Muscle of back (tissue), 11 donors: ENCODE data around the gene EFNA1. TPM values are rescaled to one million over a fixed set of nuclear protein-coding genes. Genes with fewer than 3 reads are reported as not detected.
A peak's percentile ranks its signal among the peaks of the same experiment; 100 is the strongest.

Experiments
- DNase-seq, 3 donors: peaks; one replicate each; pipeline versions ENCODE4 v3.0.0 to v3.0.0-alpha.2; 2013
- polyA plus RNA-seq, 10 donors: library from polyadenylated mRNA; unstranded; fragments of 120-200 nt; gene quantifications; one replicate each; pipeline ENCODE4 v1.2.1, GENCODE V29; 2013; ENCODE audit not compliant: insufficient read length in 10 of 10

Gene EFNA1
- polyA plus RNA-seq, 10 donors: 19.4 to 31.5 (median 22.8) TPM

GRCh38 chr1:155173478-155174323 lies 46.0 kb downstream of the EFNA1 start, which contains the start of gene TRIM46:
Gene TRIM46, plus strand, starts transcription at chr1:155173849. Its CDS starts 118 bp downstream, at chr1:155173967.
- DNase-seq: peak in 1 of 3 donors; percentile 34

- peak in 1 of 3 donors; percentile 18 for DNase-seq
Observed at GRCh38 chr1:155174324-155175280, 46.9 kb downstream of the EFNA1 start.

GRCh38 chr1:155175281-155175926 lies 47.7 kb downstream of the EFNA1 start:
- DNase-seq: no peak

GRCh38 chr1:155175927-155176371 lies 48.3 kb downstream of the EFNA1 start:
- no peak for DNase-seq

GRCh38 chr1:155176544-155177071 lies 48.9 kb downstream of the EFNA1 start:
- peak; percentile 59 to 80 (median 79) for DNase-seq

- no peak for DNase-seq
Observed at GRCh38 chr1:155177192-155177917, 49.7 kb downstream of the EFNA1 start.

- DNase-seq: no peak
Observed at GRCh38 chr1:155177918-155178281, 50.2 kb downstream of the EFNA1 start.

- DNase-seq: no peak
Observed at GRCh38 chr1:155178441-155179111, 50.9 kb downstream of the EFNA1 start.

GRCh38 chr1:155179112-155180031 lies 51.7 kb downstream of the EFNA1 start:
- DNase-seq: no peak

GRCh38 chr1:155181371-155182051 lies 53.8 kb downstream of the EFNA1 start:
- no peak for DNase-seq

- no peak for DNase-seq
Observed at GRCh38 chr1:155182052-155182550, 54.4 kb downstream of the EFNA1 start.

- DNase-seq: no peak
Observed at GRCh38 chr1:155183775-155184221, 56.1 kb downstream of the EFNA1 start.

GRCh38 chr1:155184351-155184811 lies 56.7 kb downstream of the EFNA1 start:
- DNase-seq: no peak

Other genes starting within 250 kb of the EFNA1 start
- gene PMVK, start 191.2 kb upstream of the EFNA1 start, polyA plus RNA-seq: 10 to 100 TPM; 21.6 to 35.4 (median 26.8) TPM
- 100 to 1,000 TPM in 9 of 10 donors, 10 to 100 TPM in 1; 81.5 to 150 (median 124) TPM for gene PBXIP1, start 171.8 kb upstream of the EFNA1 start, polyA plus RNA-seq
- gene PYGO2, start 166.1 kb upstream of the EFNA1 start, polyA plus RNA-seq: 10 to 100 TPM; 25.6 to 33.5 (median 26.9) TPM
- 100 to 1,000 TPM in 1 of 10 donors, 10 to 100 TPM in 9; 76.6 to 116 (median 85.6) TPM for gene SHC1, start 157.1 kb upstream of the EFNA1 start, polyA plus RNA-seq
- 10 to 100 TPM; 45.8 to 80.8 (median 62.6) TPM for gene CKS1B, start 153.2 kb upstream of the EFNA1 start, polyA plus RNA-seq
- 10 to 100 TPM; 15.3 to 21.0 (median 19.5) TPM for gene FLAD1, start 144.5 kb upstream of the EFNA1 start, polyA plus RNA-seq
- under 1 TPM in 3 of 10 donors, not detected in 7; 0.30 to 0.71 (median 0.48) TPM for gene LENEP, start 134.3 kb upstream of the EFNA1 start, polyA plus RNA-seq
- 10 to 100 TPM in 2 of 10 donors, 1 to 10 TPM in 8; 6.2 to 13.1 (median 8.4) TPM for gene ZBTB7B, start 125.1 kb upstream of the EFNA1 start, polyA plus RNA-seq
- gene DCST2, start 94.1 kb upstream of the EFNA1 start, polyA plus RNA-seq: 1 to 10 TPM in 3 of 10 donors, under 1 TPM in 7; 0.40 to 1.9 (median 0.85) TPM
- under 1 TPM; 0.09 to 0.58 (median 0.17) TPM for gene DCST1, start 94.1 kb upstream of the EFNA1 start, polyA plus RNA-seq
- gene ADAM15, start 76.6 kb upstream of the EFNA1 start, polyA plus RNA-seq: 10 to 100 TPM; 50.0 to 81.4 (median 59.9) TPM
- 10 to 100 TPM in 1 of 10 donors, 1 to 10 TPM in 9; 5.1 to 10.2 (median 7.0) TPM for gene EFNA4, start 64.1 kb upstream of the EFNA1 start, polyA plus RNA-seq
- 1 to 10 TPM; 2.1 to 5.3 (median 2.3) TPM for gene EFNA3, start 49.0 kb upstream of the EFNA1 start, polyA plus RNA-seq
- 10 to 100 TPM; 18.1 to 21.6 (median 21.1) TPM for gene SLC50A1, start 8.0 kb downstream of the EFNA1 start, polyA plus RNA-seq
- gene DPM3, start 12.7 kb downstream of the EFNA1 start, polyA plus RNA-seq: 10 to 100 TPM; 11.9 to 28.7 (median 18.8) TPM
- 100 to 1,000 TPM in 2 of 10 donors, 10 to 100 TPM in 8; 77.1 to 103 (median 93.4) TPM for gene KRTCAP2, start 45.4 kb downstream of the EFNA1 start, polyA plus RNA-seq
- gene TRIM46, start 46.0 kb downstream of the EFNA1 start, polyA plus RNA-seq: under 1 TPM; 0.21 to 0.83 (median 0.52) TPM
- gene THBS3, start 80.0 kb downstream of the EFNA1 start, polyA plus RNA-seq: 10 to 100 TPM; 48.6 to 97.0 (median 68.0) TPM
- 10 to 100 TPM; 16.3 to 26.1 (median 21.6) TPM for gene MTX1, start 80.8 kb downstream of the EFNA1 start, polyA plus RNA-seq
- gene ENTREP3, start 127.6 kb downstream of the EFNA1 start, polyA plus RNA-seq: 10 to 100 TPM; 11.7 to 18.1 (median 15.3) TPM
- gene SCAMP3, start 134.5 kb downstream of the EFNA1 start, polyA plus RNA-seq: 10 to 100 TPM; 39.1 to 50.0 (median 40.8) TPM
- 10 to 100 TPM; 34.2 to 54.5 (median 41.4) TPM for gene CLK2, start 145.6 kb downstream of the EFNA1 start, polyA plus RNA-seq
- gene HCN3, start 149.6 kb downstream of the EFNA1 start, polyA plus RNA-seq: 1 to 10 TPM; 3.0 to 8.1 (median 4.2) TPM
- gene PKLR, start 173.6 kb downstream of the EFNA1 start, polyA plus RNA-seq: under 1 TPM in 7 of 10 donors, not detected in 3; 0.08 to 0.36 (median 0.13) TPM
- 100 to 1,000 TPM in 8 of 10 donors, 10 to 100 TPM in 2; 88.5 to 139 (median 110) TPM for gene FDPS, start 181.0 kb downstream of the EFNA1 start, polyA plus RNA-seq
- gene RUSC1, start 193.0 kb downstream of the EFNA1 start, polyA plus RNA-seq: 10 to 100 TPM; 20.5 to 30.4 (median 26.7) TPM